GM21825 (cell line): ENCODE results near the gene PI4KA.
"Not testable (repeated sequence)": the region's sequence is repeated elsewhere in the genome, so short reads cannot be mapped to it uniquely, and the experiment has no call there.

Experiments
- ATAC-seq: cut with Tn5 transposase; IDR thresholded peaks from one replicate; pipeline ENCODE4 v1.9.1; 2021; ENCODE audit warnings: mild to moderate bottlenecking, moderate library complexity; ENCODE audit not compliant: unreplicated experiment

Gene PI4KA

GRCh38 chr22:20671409-20672081, 187.1 kb downstream of the PI4KA start:
- ATAC-seq, result no peak

GRCh38 chr22:20670457-20671261, 188.0 kb downstream of the PI4KA start:
- not testable (repeated sequence) for ATAC-seq

GRCh38 chr22:20669884-20670283, 188.7 kb downstream of the PI4KA start:
- not testable (repeated sequence) for ATAC-seq

- not testable (repeated sequence) for ATAC-seq
Observed at GRCh38 chr22:20669471-20669870, 189.1 kb downstream of the PI4KA start.

GRCh38 chr22:20668769-20669168, 189.8 kb downstream of the PI4KA start:
- not testable (repeated sequence) for ATAC-seq

- ATAC-seq, result not testable (repeated sequence)
Observed at GRCh38 chr22:20668226-20668625, 190.4 kb downstream of the PI4KA start.

GRCh38 chr22:20667548-20667947, 191.1 kb downstream of the PI4KA start:
- ATAC-seq, result not testable (repeated sequence)

- no peak for ATAC-seq
Observed at GRCh38 chr22:20666560-20666959, 192.1 kb downstream of the PI4KA start.

- ATAC-seq, result no peak
Observed at GRCh38 chr22:20664594-20664959, 194.0 kb downstream of the PI4KA start.

- no peak for ATAC-seq
Observed at GRCh38 chr22:20663941-20664593, 194.5 kb downstream of the PI4KA start.

GRCh38 chr22:20663137-20663828, 195.3 kb downstream of the PI4KA start:
- no peak for ATAC-seq

GRCh38 chr22:20662524-20663036, 196.0 kb downstream of the PI4KA start:
- ATAC-seq, result not testable (repeated sequence)

- no peak for ATAC-seq
Observed at GRCh38 chr22:20661473-20661872, 197.1 kb downstream of the PI4KA start.

GRCh38 chr22:20660441-20661054, 198.1 kb downstream of the PI4KA start:
- ATAC-seq, result no peak

- ATAC-seq, result no peak
Observed at GRCh38 chr22:20659920-20660319, 198.7 kb downstream of the PI4KA start.

GRCh38 chr22:20659258-20659657, 199.4 kb downstream of the PI4KA start:
- ATAC-seq, result no peak

- ATAC-seq, result no peak
Observed at GRCh38 chr22:20658433-20659222, 200.0 kb downstream of the PI4KA start.

- no peak for ATAC-seq
Observed at GRCh38 chr22:20657963-20658362, 200.6 kb downstream of the PI4KA start.
